DMS 273 (cell line): ENCODE results near the gene TRIM47.
A peak's percentile ranks its signal among the peaks of the same experiment; 100 is the strongest.

Experiments used
- DNase-seq: peaks from one replicate; lab custom pipeline; 2025; ENCODE audit not compliant: unreplicated experiment; lab: John Stamatoyannopoulos, UW

TRIM47 gene

DNA sequence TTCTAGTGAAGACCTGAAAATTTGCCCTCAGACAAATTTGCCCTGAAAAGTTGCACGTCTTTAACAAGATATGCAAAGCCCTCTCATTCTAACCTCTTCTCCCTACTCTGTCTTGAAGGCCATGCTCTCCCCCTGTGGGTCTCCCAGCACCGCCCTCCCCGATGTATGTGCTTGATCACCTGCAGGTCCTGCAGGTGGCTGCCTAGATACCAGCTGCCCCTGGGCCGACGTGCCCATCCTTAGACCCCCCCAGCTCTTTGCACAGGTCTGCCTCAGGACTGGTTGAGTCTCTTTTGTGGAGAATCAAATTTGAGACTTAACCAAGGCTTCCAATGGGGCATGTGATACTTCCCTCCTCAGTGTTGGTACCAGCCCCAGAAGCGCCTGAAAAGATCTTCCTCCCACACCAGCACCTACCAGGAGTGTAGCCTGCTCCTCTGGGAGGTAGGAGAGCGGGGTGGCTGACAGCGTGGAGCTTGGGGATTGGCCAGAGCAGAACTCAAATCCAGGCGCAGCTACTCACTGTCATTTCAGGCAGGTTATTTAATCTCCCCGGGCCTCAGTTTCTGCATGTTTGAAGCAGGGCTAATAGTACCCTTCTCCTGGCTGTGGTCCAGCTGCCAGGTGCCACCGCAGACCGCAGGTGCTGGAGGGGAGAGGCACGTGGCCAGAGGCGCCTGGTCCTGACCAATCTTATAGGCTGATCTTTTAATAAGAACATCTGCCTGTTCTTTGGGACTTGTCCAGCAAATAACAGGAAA is 30.9 kb upstream of the TRIM47 start:
- DNase-seq, result peak; percentile 62

DNA sequence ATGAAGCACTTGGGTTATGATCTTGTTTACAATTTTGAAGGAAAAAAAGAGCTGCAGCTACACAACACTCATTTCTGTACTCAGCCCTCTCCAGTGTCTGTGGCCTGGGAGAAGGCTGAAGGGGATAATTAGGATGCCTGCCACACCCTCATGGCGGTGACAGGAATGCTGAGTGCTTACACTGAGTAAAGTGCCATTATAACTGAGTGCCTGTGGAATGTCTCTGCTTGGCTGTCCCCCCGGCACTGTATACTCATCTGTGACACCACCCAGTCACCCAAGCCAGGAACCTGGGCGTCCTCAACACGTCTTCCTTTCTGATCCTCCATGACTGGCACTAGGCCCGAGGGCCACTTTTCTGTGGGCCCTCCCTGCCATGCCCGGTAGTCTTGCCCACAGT is 29.8 kb upstream of the TRIM47 start:
- no peak for DNase-seq

- no peak for DNase-seq
These were observed 27.9 kb upstream of the TRIM47 start for GRCh38 chr17:75906143-75906884.

GRCh38 chr17:75904749-75905521 is 26.6 kb upstream of the TRIM47 start, which contains the start of gene MRPL38:
TSS of gene MRPL38 (minus strand) at chr17:75904884. CDS start at chr17:75904875, 9 bp downstream.
- DNase-seq, result peak; percentile 98

DNA sequence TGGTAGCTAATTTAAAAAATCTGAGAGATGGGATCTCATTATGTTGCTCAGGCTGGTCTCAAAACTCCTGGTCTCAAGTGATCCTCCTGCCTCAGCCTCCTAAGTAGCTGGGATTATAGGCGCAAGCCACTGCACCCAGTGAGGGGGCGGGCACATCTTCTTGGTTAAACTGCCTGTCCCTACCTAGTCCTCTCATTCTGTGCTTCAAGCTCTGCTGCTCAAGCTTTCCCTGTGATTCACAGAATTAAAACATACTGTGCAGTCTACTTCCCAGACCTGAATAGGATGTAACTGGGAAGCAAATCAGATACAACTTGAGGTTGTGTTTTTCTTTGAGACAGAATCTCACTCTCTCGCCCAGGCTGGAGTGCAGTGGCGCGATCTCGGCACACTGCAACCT is 24.0 kb upstream of the TRIM47 start:
- no peak for DNase-seq

GRCh38 chr17:75901727-75902126 is 23.3 kb upstream of the TRIM47 start:
- DNase-seq, result no peak

DNA sequence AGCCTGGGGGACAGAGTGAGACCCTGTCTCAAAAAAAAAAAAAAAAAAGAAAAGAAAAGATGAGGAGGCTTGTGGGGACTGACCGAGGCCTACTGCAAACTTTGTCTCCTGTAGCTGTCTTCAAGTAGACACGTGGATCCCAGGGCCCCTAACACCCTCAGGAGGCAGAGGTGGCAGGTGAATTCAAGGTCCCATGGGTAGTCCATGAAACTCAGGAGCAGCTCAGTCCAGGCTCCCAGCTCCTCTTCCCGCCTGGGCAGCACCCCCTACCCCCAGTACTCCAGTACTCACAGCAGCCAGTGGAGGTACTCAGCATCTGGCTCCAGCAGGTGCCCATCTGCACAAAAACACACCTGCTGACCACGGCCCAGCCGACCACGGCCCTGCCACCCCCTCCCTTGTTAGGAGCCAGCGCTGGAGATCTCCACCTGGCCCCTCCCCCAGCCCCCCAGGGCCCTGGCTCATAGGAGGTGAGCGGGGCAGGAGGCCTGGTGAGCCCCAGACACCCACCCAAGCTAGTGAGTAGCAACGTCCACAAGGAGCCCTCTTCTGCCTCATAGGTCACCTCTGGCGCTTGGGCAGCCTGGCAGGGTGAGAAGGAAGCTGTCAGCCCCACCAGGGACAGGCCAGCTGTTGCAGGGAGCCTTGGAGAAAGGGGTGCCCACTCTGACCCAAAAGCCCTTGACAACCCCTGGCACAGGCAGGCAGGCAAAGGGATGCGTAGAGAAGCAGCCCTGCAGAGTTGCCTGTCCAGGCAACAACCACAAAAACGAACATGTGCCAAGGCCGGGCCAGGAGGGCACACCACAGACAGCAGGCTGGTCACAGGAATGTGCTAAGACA is 22.5 kb upstream of the TRIM47 start:
- no peak for DNase-seq

DNA sequence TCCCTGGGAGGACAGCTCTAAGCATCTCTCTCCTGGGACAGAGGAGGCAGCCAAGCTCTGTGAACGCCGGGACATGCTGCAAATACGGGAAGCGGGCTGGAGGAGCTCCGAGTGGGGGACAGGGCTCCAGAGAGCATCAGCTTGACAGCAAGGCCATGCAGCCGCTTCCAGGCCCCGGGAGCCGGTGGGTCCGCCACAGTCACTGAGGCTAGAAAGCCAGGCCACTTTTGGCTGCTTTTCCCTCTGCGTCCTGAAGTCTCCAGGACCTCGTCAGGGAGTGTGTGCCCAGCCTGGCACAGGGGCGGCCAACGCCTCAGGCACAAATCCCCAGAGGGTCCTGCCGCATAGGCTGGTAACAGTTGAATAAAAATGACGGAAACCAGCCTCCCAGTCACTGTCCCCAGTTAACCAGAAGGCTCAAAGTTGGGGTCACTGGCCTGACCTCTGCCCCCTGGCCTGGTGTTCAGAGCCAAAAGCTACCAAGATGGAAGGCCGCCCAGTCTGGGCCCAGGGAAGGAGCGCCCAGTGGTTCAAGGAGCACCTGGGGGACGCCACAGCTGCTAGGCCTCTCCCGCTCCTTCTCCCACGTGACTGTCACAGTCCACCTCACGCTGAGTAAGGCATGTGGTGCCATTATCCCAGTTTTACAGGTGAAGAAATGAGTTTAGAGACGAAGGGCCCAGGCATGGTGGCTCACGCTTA is 21.5 kb upstream of the TRIM47 start:
- DNase-seq, result no peak

DNA sequence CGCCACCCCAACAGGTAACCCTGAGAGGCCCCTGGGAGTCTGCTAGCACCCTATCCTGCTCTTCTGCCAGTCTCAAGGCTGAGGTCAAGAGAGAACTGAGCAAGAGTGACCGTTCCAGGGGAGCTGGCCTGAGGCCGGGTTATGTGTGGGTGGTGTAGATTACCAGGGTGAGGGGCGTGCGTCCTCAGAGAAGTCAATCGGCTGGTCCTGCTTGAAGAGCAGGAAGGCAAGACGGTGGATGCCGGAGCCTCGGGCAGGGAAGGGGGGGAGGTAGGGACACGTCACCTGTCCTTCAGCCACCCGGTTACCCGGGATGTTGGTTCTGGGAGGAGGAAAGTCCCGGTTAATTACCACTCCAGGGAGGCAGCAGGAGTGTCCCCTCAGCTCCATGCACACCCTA is 21.0 kb upstream of the TRIM47 start:
- DNase-seq, result no peak

DNA sequence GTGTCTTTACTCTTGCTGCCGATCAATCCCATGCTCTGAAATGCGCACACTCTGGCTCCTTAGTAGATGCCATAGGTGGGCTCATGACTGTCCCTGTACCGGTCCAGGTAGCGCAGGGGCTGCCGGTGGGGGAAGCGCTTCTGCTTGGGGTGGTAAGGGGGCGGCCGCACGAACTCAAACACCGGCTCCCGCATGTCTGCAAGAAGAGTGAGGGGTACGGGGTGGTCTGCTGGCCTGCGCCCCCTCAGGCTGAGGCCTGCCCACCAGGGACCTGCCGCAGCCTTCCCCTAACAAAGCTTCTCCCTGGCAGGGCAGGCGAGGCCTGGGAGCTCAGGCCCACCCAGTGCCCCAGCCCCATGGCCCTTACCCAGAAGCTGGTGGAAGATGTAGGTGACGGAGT is 20.4 kb upstream of the TRIM47 start:
- DNase-seq, result no peak

GRCh38 chr17:75898065-75898464 is 19.7 kb upstream of the TRIM47 start:
- no peak for DNase-seq

GRCh38 chr17:75897160-75898019 is 19.0 kb upstream of the TRIM47 start:
- DNase-seq, result no peak

- DNase-seq, result peak; percentile 91
These were observed 18.2 kb upstream of the TRIM47 start, which contains the start of gene TRIM65 for GRCh38 chr17:75896415-75897159. TSS of gene TRIM65 (minus strand) at chr17:75896951. CDS start at chr17:75896937, 14 bp downstream.

- DNase-seq, result peak; percentile 61
These were observed 17.2 kb upstream of the TRIM47 start for GRCh38 chr17:75895370-75896155.

GRCh38 chr17:75894049-75894733 is 15.8 kb upstream of the TRIM47 start:
- DNase-seq, result no peak

DNA sequence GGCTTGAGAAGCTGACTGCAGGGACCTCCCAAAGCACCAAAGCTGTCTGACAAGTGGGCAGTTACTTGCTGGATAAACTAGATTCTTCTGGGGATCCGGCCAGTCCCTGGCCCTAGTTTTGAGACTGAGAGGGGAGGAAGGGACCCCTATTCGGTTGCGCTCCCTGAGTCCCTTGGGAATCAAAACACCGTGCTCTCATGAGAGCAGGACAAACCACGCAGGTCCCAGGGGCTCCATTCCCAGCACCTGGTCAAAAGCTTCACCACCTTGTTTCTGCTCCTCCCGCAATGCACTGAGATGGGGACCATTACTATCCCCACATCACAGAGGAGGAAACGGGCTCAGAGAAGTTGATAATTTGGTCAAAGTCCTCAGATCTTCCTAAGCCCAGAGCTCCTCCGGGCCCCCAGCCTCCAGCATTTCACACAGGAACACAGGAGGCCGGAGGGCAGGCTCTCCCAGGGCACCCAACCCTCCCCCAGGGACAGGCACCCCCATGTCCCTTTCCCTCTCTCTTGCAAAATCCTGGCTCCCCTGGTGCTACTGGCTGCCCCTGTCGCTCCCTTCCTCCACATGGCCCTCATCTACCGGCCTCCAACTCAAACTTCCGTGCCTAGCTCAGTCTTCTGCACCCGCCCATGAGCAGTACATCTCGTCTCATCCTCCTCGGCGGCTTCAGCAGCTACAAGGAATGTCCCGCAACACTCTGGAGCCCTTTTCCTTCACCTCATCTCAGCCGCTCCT is 15.1 kb upstream of the TRIM47 start:
- no peak for DNase-seq
